GM21423 (cell line): ENCODE data around the gene FOLR2.
"Not testable (repeated sequence)": the region's sequence is repeated elsewhere in the genome, so short reads cannot be mapped to it uniquely, and the experiment has no call there.

Experiments used
- ATAC-seq: cut with Tn5 transposase; IDR thresholded peaks from one replicate; pipeline ENCODE4 v1.9.1; 2021; ENCODE audit warnings: mild to moderate bottlenecking, moderate library complexity; ENCODE audit not compliant: unreplicated experiment

Gene FOLR2

DNA sequence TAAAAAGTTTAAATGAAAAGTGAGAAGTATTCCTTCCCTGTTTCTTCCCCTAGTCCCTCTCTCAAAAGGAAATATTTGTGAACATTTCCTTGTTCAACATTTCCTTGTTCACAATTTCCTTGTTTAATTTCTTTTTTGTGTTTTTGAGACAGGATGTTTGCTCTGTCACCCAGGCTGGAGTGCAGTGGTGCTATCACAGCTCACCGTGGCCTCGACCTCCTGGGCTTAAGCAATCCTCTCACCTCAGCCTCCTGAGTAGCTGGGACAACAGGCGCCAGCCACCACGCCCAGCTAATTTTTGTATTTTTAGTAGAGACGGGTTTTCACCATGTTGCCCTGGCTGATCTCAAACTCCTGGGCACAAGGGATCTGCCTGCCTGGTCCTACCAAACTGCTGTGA is 50.4 kb downstream of the FOLR2 start:
- not testable (repeated sequence) for ATAC-seq

- ATAC-seq = no peak
Measured at GRCh38 chr11:72267956-72268617, 51.5 kb downstream of the FOLR2 start.
